Fibroblast of lung (primary cell): Measurements from ENCODE around the gene PPP1R16B. TPM values are rescaled to one million over a fixed set of nuclear protein-coding genes. Genes with fewer than 3 reads are reported as not detected.

Experiments
- DNase-seq, 2 donors: peaks; one replicate each; pipeline versions ENCODE4 v3.0.0 to v3.0.0-alpha.2; 2010; ENCODE audit warnings: low read depth in 2 of 2
- H2AFZ ChIP-seq: 2 replicates; pipeline ENCODE4 v1.5.1; 2012; ENCODE audit warnings: low read length, control low read depth, inconsistent platforms
- H3K27ac ChIP-seq: 2 replicates; pipeline ENCODE4 v1.5.1; 2011; ENCODE audit warnings: low read length, control low read depth; ENCODE audit not compliant: insufficient read depth
- H3K27me3 ChIP-seq: 2 replicates; pipeline ENCODE4 v1.5.1; 2011; ENCODE audit warnings: mild to moderate bottlenecking, low read length; ENCODE audit not compliant: control insufficient read depth, insufficient read depth
- H3K36me3 ChIP-seq: 2 replicates; pipeline ENCODE4 v1.5.1; 2011; ENCODE audit warnings: low read length; ENCODE audit not compliant: control insufficient read depth, insufficient read depth
- H3K4me1 ChIP-seq: 2 replicates; pipeline ENCODE4 v1.5.1; 2011; ENCODE audit warnings: low read length; ENCODE audit not compliant: control insufficient read depth, insufficient read depth; ENCODE audit errors: extremely low read depth
- H3K4me2 ChIP-seq: 2 replicates; pipeline ENCODE4 v1.5.1; 2011; ENCODE audit warnings: low read length, control low read depth; ENCODE audit not compliant: insufficient read depth; ENCODE audit errors: extremely low read depth
- H3K4me3 ChIP-seq, 4 experiments: fragments of 200-600 bp in 1 of 4; sonication (generic) in 1 of 4; replicated peaks in 1 of 4; 2 replicates each; pipeline ENCODE4 v1.5.1; 2011 to 2016; ENCODE audit warnings: low read length in 4 of 4, low read depth in 3 of 4, mild to moderate bottlenecking in 3 of 4, control low read depth in 2 of 4, inconsistent platforms in 1 of 4, mixed read lengths in 1 of 4; ENCODE audit not compliant: insufficient read depth in 1 of 4; ENCODE audit errors: control extremely low read depth in 1 of 4
- H3K79me2 ChIP-seq: 2 replicates; pipeline ENCODE4 v1.5.1; 2012; ENCODE audit warnings: mild to moderate bottlenecking, low read length, inconsistent platforms; ENCODE audit not compliant: control insufficient read depth, insufficient read depth
- H3K9ac ChIP-seq: 2 replicates; pipeline ENCODE4 v1.5.1; 2011; ENCODE audit warnings: mild to moderate bottlenecking, low read length, control low read depth; ENCODE audit not compliant: insufficient read depth
- H3K9me3 ChIP-seq: 2 replicates; pipeline ENCODE4 v1.5.1; 2012; ENCODE audit warnings: low read depth, low read length; ENCODE audit not compliant: control insufficient read depth, insufficient read depth
- H4K20me1 ChIP-seq: 2 replicates; pipeline ENCODE4 v1.5.1; 2011; ENCODE audit warnings: low read length; ENCODE audit not compliant: control insufficient read depth, insufficient read depth; ENCODE audit errors: extremely low read depth
- CTCF ChIP-seq, 2 donors: IDR thresholded peaks in 1 of 2; conservative IDR thresholded peaks in 1 of 2; 1 replicate in 1 of 2; 2 replicates in 1 of 2; pipeline ENCODE4 v1.5.1; 2011 to 2012; ENCODE audit warnings: low read length in 2 of 2, control low read depth in 1 of 2, inconsistent platforms in 1 of 2, low read depth in 1 of 2, mild to moderate bottlenecking in 1 of 2
- EZH2 ChIP-seq: IDR thresholded peaks from 2 replicates; pipeline ENCODE4 v1.5.1; 2012; ENCODE audit warnings: low read length, control low read depth, mild to moderate bottlenecking; ENCODE audit errors: missing control alignments
- polyA plus RNA-seq, 2 donors: library from polyadenylated mRNA; depleted of rRNA in 1 of 2; stranded (reverse) in 1 of 2; unstranded in 1 of 2; fragments of >200 nt; gene quantifications; 2 replicates each; pipeline ENCODE4 v1.2.1, GENCODE V29; 2011 to 2012; ENCODE audit warnings: missing spikeins in 1 of 2
- total RNA-seq: library from RNA; depleted of rRNA; stranded (reverse); fragments of >200 nt; gene quantifications from 2 replicates; pipeline ENCODE4 v1.2.1, GENCODE V29; 2014

PPP1R16B gene
- total and polyA plus RNA-seq, 2 donors (not counting 1 experiment from before 2014, with no cell fraction given) = under 0.01 TPM; not detected in 1

- no peak overlapping the region for H3K9ac ChIP-seq
- H3K4me1 ChIP-seq = no peaks in the 10 kb centered on the region
- H3K27ac ChIP-seq = no peak overlapping the region
- no peak for DNase-seq
- no peaks in the 10 kb centered on the region for H3K79me2 ChIP-seq
- no peak for TF ChIP-seq CTCF (conservative IDR thresholded peaks at IDR 0.05 in 1 of 2, IDR thresholded peaks at IDR 0.05 in 1 of 2; ENCODE audit: low read depth in 1 of 2, low read length in 2 of 2)
- no peak for TF ChIP-seq EZH2
- H4K20me1 ChIP-seq = no peaks in the 10 kb centered on the region
- H2AFZ ChIP-seq = no peak overlapping the region
- H3K4me3 ChIP-seq = no peak overlapping the region
- H3K36me3 ChIP-seq = no peaks in the 10 kb centered on the region
- H3K4me2 ChIP-seq = no peak overlapping the region
- no peaks in the 10 kb centered on the region for H3K9me3 ChIP-seq
- no peaks in the 10 kb centered on the region for H3K27me3 ChIP-seq
These were observed 56.7 kb downstream of the PPP1R16B start for GRCh38 chr20:38862226-38862625.

GRCh38 chr20:38863024-38863851, 57.7 kb downstream of the PPP1R16B start:
- Histone ChIP-seq H3K79me2 (no peaks in the 10 kb centered on the region), H3K36me3 (no peaks in the 10 kb centered on the region), H3K4me3 (no peak overlapping the region), H3K9me3 (no peaks in the 10 kb centered on the region), H3K27me3 (no peaks in the 10 kb centered on the region), H2AFZ (no peak overlapping the region), H3K4me1 (no peaks in the 10 kb centered on the region), H3K27ac (no peak overlapping the region), H3K9ac (no peak overlapping the region), H3K4me2 (no peak overlapping the region), H4K20me1 (no peaks in the 10 kb centered on the region)
- TF ChIP-seq CTCF (conservative IDR thresholded peaks at IDR 0.05 in 1 of 2, IDR thresholded peaks at IDR 0.05 in 1 of 2; ENCODE audit: low read depth in 1 of 2, low read length in 2 of 2) = no peak
- TF ChIP-seq EZH2 = no peak
- no peak for DNase-seq

GRCh38 chr20:38864662-38865061, 59.2 kb downstream of the PPP1R16B start:
- H3K79me2 ChIP-seq = no peaks in the 10 kb centered on the region
- H4K20me1 ChIP-seq = no peaks in the 10 kb centered on the region
- no peak for DNase-seq
- H3K4me1 ChIP-seq = no peaks in the 10 kb centered on the region
- no peaks in the 10 kb centered on the region for H3K9me3 ChIP-seq
- no peak overlapping the region for H3K27ac ChIP-seq
- no peaks in the 10 kb centered on the region for H3K36me3 ChIP-seq
- H3K4me3 ChIP-seq = no peak overlapping the region
- no peak overlapping the region for H3K4me2 ChIP-seq
- no peak for TF ChIP-seq CTCF (conservative IDR thresholded peaks at IDR 0.05 in 1 of 2, IDR thresholded peaks at IDR 0.05 in 1 of 2; ENCODE audit: low read depth in 1 of 2, low read length in 2 of 2)
- no peak for TF ChIP-seq EZH2
- H2AFZ ChIP-seq = no peak overlapping the region
- no peaks in the 10 kb centered on the region for H3K27me3 ChIP-seq
- no peak overlapping the region for H3K9ac ChIP-seq
